GM18511 (cell line): ENCODE data around the gene DLL3.

ENCODE experiments used
- ATAC-seq: cut with Tn5 transposase; IDR thresholded peaks from one replicate; pipeline ENCODE4 v1.9.1; 2021; ENCODE audit warnings: mild to moderate bottlenecking, moderate library complexity; ENCODE audit not compliant: unreplicated experiment

DLL3 gene

GRCh38 chr19:39550197-39550596 lies 51.5 kb downstream of the DLL3 start:
- no peak for ATAC-seq

- ATAC-seq: no peak
Observed at GRCh38 chr19:39553082-39553652, 54.4 kb downstream of the DLL3 start.

- ATAC-seq: no peak
Observed at GRCh38 chr19:39554701-39555311, 56.1 kb downstream of the DLL3 start.

- ATAC-seq: no peak
Observed at GRCh38 chr19:39555883-39556282, 57.1 kb downstream of the DLL3 start.
